BE2C (cell line): ENCODE results near the gene VPS37C.

Experiments
- DNase-seq: peaks from one replicate; pipeline ENCODE4 v3.0.0-alpha.2; 2020
- H3K27me3 ChIP-seq: fragments of 250-450 bp; sonication (Bioruptor Pico); 2 replicates; pipeline ENCODE4 v1.5.1; 2020; ENCODE audit warnings: mild to moderate bottlenecking
- H3K36me3 ChIP-seq: fragments of 250-450 bp; sonication (Bioruptor Pico); 2 replicates; pipeline ENCODE4 v1.5.1; 2020; ENCODE audit warnings: mild to moderate bottlenecking
- H3K4me1 ChIP-seq: fragments of 250-450 bp; sonication (Bioruptor Pico); 2 replicates; pipeline ENCODE4 v1.5.1; 2020
- H3K4me3 ChIP-seq: 2 replicates; pipeline ENCODE4 v1.5.1; 2011; ENCODE audit warnings: low read depth, low read length
- H3K9me3 ChIP-seq: fragments of 250-450 bp; sonication (Bioruptor Pico); 2 replicates; pipeline ENCODE4 v1.5.1; 2020
- TF ChIP-seq, protein P1 (sequence below): IDR thresholded peaks from 2 replicates; pipeline ENCODE4 v1.5.1; 2012; ENCODE audit warnings: mild to moderate bottlenecking, low read depth, low read length

The VPS37C gene

DNA sequence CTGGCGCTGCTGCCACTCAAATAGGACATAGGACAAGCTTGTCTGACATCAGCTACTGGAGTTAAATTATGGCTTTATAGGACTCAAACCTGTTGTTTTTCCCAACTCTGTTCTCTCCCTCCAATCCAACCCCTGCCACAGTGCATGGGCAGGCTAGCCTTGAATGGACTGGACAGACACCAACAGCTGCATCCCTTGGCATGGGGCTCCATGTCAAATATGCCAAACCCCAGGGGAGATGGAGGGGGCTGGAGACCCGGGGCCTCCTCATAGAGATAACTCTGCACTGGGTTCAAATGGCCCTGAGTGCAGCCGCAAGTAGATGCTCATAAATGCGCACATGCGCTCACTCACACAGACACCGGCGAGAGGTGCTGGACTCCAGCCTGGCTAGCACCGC is 30.0 kb downstream of the VPS37C start:
- H3K4me3 ChIP-seq, result no peak overlapping the region
- no peaks in the 10 kb centered on the region for H3K27me3 ChIP-seq
- no peaks in the 10 kb centered on the region for H3K36me3 ChIP-seq
- TF ChIP-seq, protein P1, sequence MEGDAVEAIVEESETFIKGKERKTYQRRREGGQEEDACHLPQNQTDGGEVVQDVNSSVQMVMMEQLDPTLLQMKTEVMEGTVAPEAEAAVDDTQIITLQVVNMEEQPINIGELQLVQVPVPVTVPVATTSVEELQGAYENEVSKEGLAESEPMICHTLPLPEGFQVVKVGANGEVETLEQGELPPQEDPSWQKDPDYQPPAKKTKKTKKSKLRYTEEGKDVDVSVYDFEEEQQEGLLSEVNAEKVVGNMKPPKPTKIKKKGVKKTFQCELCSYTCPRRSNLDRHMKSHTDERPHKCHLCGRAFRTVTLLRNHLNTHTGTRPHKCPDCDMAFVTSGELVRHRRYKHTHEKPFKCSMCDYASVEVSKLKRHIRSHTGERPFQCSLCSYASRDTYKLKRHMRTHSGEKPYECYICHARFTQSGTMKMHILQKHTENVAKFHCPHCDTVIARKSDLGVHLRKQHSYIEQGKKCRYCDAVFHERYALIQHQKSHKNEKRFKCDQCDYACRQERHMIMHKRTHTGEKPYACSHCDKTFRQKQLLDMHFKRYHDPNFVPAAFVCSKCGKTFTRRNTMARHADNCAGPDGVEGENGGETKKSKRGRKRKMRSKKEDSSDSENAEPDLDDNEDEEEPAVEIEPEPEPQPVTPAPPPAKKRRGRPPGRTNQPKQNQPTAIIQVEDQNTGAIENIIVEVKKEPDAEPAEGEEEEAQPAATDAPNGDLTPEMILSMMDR, result no peak
- no peaks in the 10 kb centered on the region for H3K4me1 ChIP-seq
- no peak for DNase-seq
- H3K9me3 ChIP-seq, result no peaks in the 10 kb centered on the region

DNA sequence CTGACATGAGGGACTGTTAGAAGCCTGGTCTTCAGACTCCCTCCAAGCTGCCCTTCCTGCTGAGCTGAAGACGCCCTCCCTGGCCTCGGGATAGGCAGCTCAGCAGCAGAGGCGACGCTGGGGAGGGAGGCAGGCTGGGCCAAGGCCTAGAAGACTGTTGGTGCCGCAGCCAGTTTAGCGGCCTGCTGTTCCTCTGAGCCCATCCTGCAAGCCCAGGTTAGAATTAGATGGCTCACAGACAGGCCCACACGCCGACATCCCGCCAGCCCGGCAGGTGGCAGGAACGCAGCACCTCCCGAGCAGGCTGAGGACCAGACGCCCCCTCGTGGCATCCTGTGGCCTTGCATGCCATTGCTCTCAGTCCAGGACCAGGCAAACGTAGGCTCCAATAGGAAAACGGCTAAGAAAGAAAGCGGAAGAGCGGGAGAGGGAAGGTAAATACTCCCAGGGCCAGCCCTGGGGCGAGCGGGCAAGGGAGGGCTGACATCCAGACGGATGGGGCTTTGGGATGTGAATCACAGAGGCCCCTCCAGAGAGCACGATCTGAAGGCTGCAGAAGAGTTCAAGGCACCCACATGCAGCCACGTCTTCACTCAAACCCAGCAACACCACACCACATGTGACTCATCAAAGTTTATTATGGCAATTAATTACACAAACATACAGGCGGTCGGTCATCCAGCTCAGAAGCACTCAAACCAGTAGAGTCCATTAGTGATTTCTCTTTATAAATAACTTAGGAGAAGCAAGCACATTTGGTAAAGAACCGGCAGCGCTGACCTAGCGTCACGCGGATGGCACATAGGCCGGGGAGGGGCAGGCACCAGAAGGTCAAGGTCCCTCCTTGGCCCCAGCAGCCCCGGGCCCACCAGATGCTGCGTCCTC is 31.3 kb downstream of the VPS37C start:
- TF ChIP-seq, protein P1, result peak; percentile 97
- peaks cover 6% of the 10 kb centered on the region for H3K4me1 ChIP-seq
- H3K9me3 ChIP-seq, result no peaks in the 10 kb centered on the region
- no peaks in the 10 kb centered on the region for H3K27me3 ChIP-seq
- DNase-seq, result peak; percentile 79
- H3K36me3 ChIP-seq, result no peaks in the 10 kb centered on the region
- H3K4me3 ChIP-seq, result peak overlapping the region; percentile 25; the same call in 1 of the 2 replicates

DNA sequence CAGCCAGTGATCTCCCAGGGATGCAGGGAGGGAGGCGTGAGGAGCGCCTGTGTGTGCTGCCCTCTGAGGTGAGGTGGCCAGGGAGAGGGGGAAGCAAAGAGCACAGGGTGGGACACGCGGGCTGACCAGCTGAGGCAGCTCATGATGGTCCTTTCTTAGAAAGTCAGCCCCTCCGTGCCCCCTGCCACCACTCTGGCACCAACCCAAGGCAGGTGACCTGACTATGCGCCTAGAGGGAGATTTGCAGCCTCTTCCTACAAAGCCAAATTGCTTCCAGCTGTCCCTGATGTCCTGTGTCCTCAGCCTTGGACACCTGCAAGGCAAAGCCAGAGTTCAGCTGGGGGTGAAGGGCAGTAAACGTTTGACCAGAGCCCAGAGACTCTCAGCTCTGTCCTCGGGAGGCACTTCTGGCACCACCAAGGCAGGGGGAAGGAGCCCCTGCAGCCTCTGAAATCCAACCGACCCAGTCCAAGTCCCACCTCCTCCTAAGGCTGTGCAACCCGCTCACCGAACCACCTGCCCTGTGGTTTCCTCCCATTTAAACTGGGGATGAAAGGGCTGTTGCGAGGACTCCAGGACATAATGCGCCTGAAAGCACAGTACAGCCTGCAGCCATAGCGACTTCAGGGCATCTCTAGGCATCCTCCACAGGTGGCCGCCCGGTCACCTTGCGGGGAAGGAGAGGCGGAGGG is 32.1 kb downstream of the VPS37C start:
- no peak for DNase-seq
- TF ChIP-seq, protein P1, result no peak
- Histone ChIP-seq H3K4me1 (peaks cover 8% of the 10 kb centered on the region), H3K36me3 (no peaks in the 10 kb centered on the region), H3K27me3 (no peaks in the 10 kb centered on the region), H3K9me3 (no peaks in the 10 kb centered on the region), H3K4me3 (no peak overlapping the region)

DNA sequence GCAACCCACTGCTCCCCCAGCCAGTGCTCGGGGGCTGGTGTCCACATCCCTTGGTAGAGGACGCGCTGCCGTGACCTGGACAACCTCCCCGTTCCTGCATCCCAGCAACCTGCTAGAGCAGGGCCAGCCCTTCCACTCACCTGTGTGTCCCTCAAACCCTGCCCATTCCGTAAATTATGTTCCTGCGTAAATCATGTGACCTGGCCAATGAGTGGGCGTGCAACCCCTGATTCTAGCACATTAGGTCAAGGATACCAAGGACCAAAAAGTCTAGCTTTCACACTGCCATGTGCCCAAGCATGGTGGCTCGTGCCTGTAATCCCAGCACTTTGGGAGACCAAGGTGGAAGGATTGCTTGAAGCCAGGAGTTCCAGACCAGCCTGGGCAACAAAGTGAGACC is 33.2 kb downstream of the VPS37C start:
- Histone ChIP-seq H3K36me3 (no peaks in the 10 kb centered on the region), H3K27me3 (no peaks in the 10 kb centered on the region), H3K9me3 (no peaks in the 10 kb centered on the region), H3K4me3 (no peak overlapping the region), H3K4me1 (peaks cover 8% of the 10 kb centered on the region)
- DNase-seq, result no peak
- TF ChIP-seq, protein P1, result no peak

DNA sequence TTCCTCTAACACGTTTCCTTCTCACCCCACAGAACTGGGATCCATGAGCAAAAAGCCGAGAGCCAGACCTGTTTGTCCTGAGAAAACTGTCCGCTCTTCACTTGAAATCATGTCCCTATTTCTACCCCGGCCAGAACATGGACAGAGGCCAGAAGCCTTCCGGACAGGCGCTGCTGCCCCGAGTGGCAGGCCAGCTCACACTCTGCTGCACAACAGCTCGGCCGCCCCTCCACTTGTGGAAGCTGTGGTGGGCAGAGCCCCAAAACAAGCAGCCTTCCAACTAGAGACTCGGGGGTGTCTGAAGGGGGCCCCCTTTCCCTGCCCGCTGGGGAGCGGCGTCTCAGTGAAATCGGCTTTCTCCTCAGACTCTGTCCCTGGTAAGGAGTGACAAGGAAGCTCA is 35.0 kb downstream of the VPS37C start:
- no peaks in the 10 kb centered on the region for H3K9me3 ChIP-seq
- H3K4me1 ChIP-seq, result peaks cover 8% of the 10 kb centered on the region
- H3K4me3 ChIP-seq, result no peak overlapping the region
- TF ChIP-seq, protein P1, result no peak
- no peaks in the 10 kb centered on the region for H3K36me3 ChIP-seq
- H3K27me3 ChIP-seq, result no peaks in the 10 kb centered on the region
- no peak for DNase-seq

DNA sequence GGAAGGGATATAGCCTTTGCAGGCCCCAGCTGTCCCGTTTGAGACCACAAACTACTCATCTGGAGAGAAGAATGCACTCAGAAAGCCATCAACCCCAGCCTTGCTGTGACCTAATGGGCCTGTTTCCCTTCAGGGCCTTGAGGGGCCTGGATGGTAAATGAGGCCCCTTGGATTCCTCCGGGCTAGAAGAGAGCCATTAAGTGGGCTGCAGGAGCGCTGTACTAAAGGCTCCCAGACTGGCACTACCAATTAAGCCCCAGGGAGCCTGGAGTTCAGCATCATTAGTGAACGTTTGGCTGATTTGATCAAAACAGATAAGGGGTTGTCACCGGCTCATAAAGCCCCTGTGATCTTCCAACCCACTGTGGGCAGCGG is 35.9 kb downstream of the VPS37C start:
- no peaks in the 10 kb centered on the region for H3K36me3 ChIP-seq
- H3K27me3 ChIP-seq, result no peaks in the 10 kb centered on the region
- H3K9me3 ChIP-seq, result no peaks in the 10 kb centered on the region
- TF ChIP-seq, protein P1, result no peak
- H3K4me1 ChIP-seq, result peaks cover 12% of the 10 kb centered on the region
- DNase-seq, result peak; percentile 60
- no peak overlapping the region for H3K4me3 ChIP-seq
